Stimulated activated CD8-positive, alpha-beta memory T cell treated with anti-CD3 and anti-CD28 coated beads, Interleukin-12 subunit alpha, Interleukin-12 subunit beta, amount 100 ng/mL, for 1 hour (primary cell): Measurements from ENCODE around the gene LPCAT1.
"Not testable (repeated sequence)": the region's sequence is repeated elsewhere in the genome, so short reads cannot be mapped to it uniquely, and the experiment has no call there.

ENCODE experiments used
- DNase-seq: peaks from one replicate; pipeline ENCODE4 v3.0.0-alpha.2; 2020; ENCODE audit warnings: low read depth

The LPCAT1 gene

GRCh38 chr5:1480217-1480616 lies 43.5 kb downstream of the LPCAT1 start:
- DNase-seq, result no peak

GRCh38 chr5:1479581-1480188 lies 44.1 kb downstream of the LPCAT1 start:
- peak; percentile 25 for DNase-seq

- DNase-seq, result no peak
Observed at GRCh38 chr5:1479066-1479465, 44.7 kb downstream of the LPCAT1 start.

GRCh38 chr5:1478271-1479035 lies 45.3 kb downstream of the LPCAT1 start:
- no peak for DNase-seq

GRCh38 chr5:1477341-1477740 lies 46.4 kb downstream of the LPCAT1 start:
- DNase-seq, result no peak

- no peak for DNase-seq
Observed at GRCh38 chr5:1476967-1477310, 46.8 kb downstream of the LPCAT1 start.

GRCh38 chr5:1476181-1476966 lies 47.4 kb downstream of the LPCAT1 start:
- DNase-seq, result no peak

- not testable (repeated sequence) for DNase-seq
Observed at GRCh38 chr5:1475544-1475900, 48.2 kb downstream of the LPCAT1 start.

- DNase-seq, result no peak
Observed at GRCh38 chr5:1474866-1475543, 48.8 kb downstream of the LPCAT1 start.

GRCh38 chr5:1474183-1474839 lies 49.4 kb downstream of the LPCAT1 start:
- no peak for DNase-seq

GRCh38 chr5:1473746-1474145 lies 50.0 kb downstream of the LPCAT1 start:
- DNase-seq, result no peak

GRCh38 chr5:1472964-1473628 lies 50.7 kb downstream of the LPCAT1 start:
- DNase-seq, result no peak

GRCh38 chr5:1471997-1472963 lies 51.5 kb downstream of the LPCAT1 start:
- no peak for DNase-seq

GRCh38 chr5:1471240-1471853 lies 52.4 kb downstream of the LPCAT1 start:
- DNase-seq, result no peak

- no peak for DNase-seq
Observed at GRCh38 chr5:1470762-1471211, 53.0 kb downstream of the LPCAT1 start.

GRCh38 chr5:1468629-1469527 lies 54.9 kb downstream of the LPCAT1 start:
- DNase-seq, result no peak

- DNase-seq, result no peak
Observed at GRCh38 chr5:1468247-1468612, 55.5 kb downstream of the LPCAT1 start.

- no peak for DNase-seq
Observed at GRCh38 chr5:1467341-1468246, 56.2 kb downstream of the LPCAT1 start.
